A549 (cell line): ENCODE measurements around the gene ATP8A2.

ENCODE experiments used
- BHLHE40 ChIP-seq: IDR thresholded peaks from 2 replicates; pipeline ENCODE4 v1.6.1; 2012; ENCODE audit warnings: low read depth, low read length, inconsistent platforms
- CHD2 ChIP-seq: fragments of 150-350 bp; IDR thresholded peaks from 2 replicates; pipeline ENCODE4 v1.6.1; 2014; ENCODE audit warnings: low read length; ENCODE audit not compliant: partially characterized antibody
- CTCF ChIP-seq: fragments of >200 bp; sonication (Bioruptor Twin); formaldehyde crosslinking; IDR thresholded peaks from 3 replicates; pipeline ENCODE4 v1.5.1; 2016
- ELK1 ChIP-seq: fragments of 150-350 bp; IDR thresholded peaks from 2 replicates; pipeline ENCODE4 v1.6.1; 2014; ENCODE audit warnings: low read depth, mild to moderate bottlenecking, low read length
- MAX ChIP-seq: IDR thresholded peaks from 2 replicates; pipeline ENCODE4 v1.6.1; 2012
- RARB ChIP-seq: fragments of 250-450 bp; sonication (Bioruptor Pico); IDR thresholded peaks from 2 replicates; pipeline ENCODE4 v1.8.0; 2021; ENCODE audit warnings: mild to moderate bottlenecking, moderate library complexity

GRCh38 chr13:25457566-25457965, 85.8 kb downstream of the ATP8A2 start:
- TF ChIP-seq CTCF (no peak), MAX (no peak), BHLHE40 (no peak), ELK1 (no peak), CHD2 (no peak), RARB (CRISPR knock-in tag) (no peak)
